GM18858 (cell line): ENCODE results near the gene WEE1.
"Not testable (repeated sequence)": the region's sequence is repeated elsewhere in the genome, so short reads cannot be mapped to it uniquely, and the experiment has no call there.

Source experiments
- ATAC-seq: cut with Tn5 transposase; IDR thresholded peaks from one replicate; pipeline ENCODE4 v1.9.1; 2021; ENCODE audit not compliant: unreplicated experiment

The WEE1 gene

DNA sequence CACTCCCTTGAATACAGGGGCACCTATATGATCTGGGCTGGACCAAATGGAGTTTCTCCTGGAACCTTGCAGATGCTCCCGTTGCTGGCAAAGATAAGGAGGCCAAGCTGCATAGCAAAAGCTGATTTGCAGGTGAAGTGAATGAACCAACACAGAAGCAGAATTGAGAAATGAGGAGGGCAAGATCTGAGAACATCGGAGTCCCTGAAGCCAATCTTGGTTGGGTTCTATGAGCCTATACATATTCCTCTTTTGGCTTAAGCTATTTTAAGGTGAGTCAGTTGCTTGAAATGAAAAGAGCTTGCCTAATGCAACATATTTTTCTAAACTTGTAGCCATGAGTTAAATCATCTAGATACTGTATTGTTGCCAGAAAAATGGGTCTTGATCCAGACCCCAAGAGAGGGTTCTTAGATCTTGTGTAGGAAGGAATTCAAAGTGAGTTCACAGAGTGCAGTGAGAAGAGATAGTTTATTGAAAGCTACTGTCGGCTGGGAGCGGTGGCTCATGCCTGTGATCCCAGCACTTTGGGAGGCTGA lies 23.5 kb downstream of the WEE1 start:
- ATAC-seq, result no peak

DNA sequence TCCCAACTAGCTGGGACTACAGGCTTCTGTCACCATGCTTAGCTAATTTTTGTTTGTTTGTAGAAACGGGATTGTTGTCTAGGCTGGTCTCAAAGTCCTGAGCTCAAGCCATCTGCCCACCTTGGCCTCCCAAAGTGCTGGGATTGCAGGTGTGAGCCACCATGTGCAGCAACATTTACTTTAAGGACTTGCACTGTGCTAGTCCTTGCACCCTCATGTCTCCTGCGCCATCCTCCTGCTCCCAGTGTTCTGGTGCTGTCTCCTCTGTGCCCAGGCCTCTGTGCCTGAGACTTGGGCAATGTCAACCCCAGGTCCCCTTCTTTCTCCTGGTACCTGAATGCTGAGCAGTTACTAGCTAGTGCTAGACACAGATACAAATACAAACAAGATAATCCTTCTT lies 26.7 kb downstream of the WEE1 start:
- ATAC-seq, result no peak

DNA sequence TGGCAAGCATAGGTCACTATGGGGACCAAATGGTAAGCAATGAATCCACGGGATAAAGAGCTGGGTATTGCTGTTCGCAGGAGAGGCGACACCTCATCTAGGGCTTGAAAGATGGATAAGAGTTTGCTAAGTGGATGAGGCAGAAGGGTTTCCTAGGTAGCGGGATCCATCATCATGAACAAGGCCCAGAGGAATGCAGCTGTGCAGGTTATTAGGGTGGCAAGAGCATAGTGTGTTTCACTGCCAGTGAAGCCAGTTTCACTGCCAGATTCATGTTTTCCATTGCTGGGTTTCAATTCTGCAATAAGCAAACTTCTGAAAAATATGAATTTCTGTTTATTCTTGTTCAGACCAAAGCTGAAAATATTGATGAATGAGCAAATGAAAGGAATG lies 27.2 kb downstream of the WEE1 start:
- ATAC-seq, result peak; percentile 35

DNA sequence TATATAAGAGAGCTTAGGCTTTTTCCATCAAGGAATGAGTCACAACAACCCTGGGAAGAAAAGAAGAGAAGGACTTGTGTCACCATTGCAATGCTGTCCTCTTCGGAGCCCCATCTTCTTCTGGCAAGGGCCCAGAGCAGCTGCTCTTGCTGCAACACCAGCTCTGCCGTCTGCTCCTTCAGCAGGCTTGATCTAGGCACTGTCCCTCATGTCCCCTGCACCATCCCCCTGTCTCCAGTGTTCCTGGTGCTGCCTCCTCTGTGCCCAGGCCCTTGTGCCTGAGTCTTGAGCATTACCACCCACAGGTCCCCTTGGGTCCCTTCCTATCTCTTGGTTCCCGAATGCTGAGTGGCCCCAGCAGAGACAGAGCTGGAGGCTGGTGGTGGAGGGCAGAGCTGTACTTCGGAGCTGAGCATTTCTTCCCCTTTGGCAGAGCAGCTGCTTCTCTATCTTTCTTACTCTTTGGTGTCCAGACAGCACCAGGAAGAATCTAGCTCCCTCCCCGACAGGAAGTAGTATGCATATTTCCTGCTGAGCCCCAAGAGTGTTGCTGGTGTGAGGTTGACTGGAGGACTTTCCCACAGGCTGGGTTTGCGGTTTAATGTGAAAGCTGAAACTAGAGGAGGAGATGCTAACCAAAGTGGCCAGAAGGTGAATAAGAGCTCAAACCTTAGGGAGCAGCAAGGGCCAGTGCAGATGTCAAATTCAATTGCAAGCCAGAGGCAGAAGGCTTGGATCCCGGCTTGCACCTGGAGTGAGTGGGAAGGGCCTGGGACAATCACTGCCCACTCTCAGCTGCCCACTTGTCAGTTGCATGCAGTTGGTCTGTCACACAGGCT lies 27.8 kb downstream of the WEE1 start:
- peak; percentile 62 for ATAC-seq

DNA sequence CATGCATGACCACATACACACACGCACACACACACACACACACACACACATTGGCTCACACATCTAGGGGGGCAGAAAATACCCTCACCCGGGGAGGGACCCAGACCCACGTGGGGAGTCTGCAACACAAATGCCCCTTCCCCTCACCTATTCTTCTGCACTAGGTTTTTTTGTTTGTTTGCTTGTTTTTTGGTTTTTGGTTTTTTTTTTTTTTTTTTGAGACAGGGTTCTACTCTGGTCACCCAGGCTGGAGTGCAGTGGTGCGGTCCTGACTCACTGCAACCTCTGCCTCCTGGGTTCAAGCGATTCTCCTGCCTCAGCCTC lies 28.4 kb downstream of the WEE1 start:
- no peak for ATAC-seq

DNA sequence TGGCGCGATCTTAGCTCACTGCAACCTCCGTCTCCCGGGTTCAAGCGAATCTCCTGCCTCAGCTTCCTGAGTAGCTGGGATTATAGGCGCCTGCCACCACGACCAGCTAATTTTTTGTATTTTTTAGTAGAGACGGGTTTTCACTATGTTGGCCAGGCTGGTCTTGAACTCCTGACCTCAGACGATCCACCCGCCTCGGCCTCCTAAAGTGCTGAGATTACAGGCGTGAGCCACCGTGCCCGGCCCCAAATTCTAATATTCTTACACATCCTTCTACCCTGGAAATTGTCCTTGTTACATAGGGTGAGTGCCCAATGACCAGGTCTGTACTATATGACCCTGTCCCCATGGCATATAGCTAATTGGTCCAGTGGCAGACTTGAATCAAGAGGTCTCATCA lies 29.7 kb downstream of the WEE1 start:
- not testable (repeated sequence) for ATAC-seq

DNA sequence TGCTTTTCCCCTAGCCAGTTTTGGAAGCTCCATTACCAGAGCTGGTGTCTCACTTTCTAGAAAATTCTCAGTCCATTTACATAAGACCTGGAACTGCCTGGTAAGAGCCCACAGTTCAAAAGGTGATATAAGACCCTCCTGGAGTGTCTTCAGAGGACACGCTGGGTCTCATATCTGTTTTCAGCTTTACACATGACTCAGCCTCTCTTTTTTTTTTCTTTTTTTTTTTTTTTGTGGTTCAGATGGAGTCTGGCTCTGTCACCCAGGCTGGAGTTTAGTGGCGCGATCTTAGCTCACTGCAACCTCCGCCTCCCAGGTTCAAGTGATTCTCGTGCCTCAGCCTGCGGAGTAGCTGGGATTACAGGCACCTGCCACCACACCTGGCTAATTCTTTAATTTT lies 30.7 kb downstream of the WEE1 start:
- ATAC-seq, result no peak

DNA sequence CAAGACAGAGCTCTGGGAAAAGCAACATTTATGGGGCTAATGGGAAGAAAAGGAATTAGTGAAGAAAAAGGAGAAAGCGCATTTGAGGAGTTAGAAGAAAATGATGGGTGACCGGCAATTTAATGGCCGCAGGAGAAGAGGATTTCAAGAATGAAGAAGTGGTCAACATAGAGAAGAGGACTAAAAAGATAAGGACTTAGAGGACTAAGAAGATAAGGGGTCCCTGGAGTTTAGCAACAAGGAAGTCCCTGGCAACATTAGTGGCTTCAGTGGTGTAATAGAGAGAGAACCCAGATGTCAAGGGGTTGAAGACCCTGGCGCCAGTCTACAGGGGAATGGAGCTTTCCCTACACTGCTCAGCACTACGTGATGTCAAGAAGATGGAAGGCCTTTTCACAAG lies 32.3 kb downstream of the WEE1 start:
- ATAC-seq, result no peak

DNA sequence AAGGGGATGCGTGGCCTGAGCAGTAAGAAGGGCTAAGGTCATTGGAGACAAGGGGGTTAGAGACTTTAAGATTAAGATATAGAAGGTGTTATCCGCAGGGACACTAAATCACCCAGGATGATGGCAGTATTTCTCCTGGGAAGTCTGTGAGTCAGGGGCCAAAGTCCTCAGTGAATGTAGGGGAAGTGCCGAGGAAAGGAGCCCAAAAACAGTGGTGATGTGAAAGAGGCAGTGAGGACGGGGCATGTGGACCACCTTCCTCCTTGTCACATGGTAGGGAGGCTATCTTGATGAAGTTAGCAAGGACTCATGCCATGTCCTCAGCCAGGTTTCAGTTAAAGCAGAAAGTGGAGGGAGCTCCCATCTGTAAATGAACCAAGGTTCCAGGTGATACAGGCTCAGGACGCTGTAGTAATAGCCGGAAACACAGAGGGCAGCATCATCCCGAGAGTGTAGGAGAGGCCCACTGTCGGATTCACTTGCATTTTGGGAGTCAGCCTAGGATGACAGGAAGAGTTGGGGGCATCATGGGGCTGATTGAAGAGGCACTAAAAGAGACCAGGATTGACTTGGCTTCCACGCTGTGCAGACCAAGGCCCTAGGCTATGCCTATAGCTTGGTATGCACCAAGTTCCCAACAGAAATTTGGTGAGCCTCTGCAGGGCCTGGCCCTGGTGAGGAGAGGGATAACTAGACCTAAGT lies 33.5 kb downstream of the WEE1 start:
- ATAC-seq, result no peak

DNA sequence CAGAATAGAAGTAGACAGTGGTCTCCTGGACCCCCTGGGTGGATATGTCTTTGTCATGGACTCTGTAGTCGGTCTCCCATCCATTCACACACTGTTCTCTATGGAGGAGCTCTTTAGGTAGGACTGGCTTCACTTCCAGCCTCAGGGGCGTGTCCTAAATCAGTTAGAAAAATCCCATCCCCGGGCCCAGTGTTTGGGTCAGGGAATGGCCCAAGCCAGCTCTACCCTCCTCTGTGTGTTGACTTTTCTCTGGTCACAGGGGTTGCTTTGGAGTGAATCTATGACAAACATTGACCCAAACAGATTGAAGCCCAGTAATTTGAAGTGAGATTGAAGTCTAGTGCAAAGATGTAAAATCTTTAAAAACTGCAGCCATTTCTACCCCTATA lies 34.0 kb downstream of the WEE1 start:
- no peak for ATAC-seq

DNA sequence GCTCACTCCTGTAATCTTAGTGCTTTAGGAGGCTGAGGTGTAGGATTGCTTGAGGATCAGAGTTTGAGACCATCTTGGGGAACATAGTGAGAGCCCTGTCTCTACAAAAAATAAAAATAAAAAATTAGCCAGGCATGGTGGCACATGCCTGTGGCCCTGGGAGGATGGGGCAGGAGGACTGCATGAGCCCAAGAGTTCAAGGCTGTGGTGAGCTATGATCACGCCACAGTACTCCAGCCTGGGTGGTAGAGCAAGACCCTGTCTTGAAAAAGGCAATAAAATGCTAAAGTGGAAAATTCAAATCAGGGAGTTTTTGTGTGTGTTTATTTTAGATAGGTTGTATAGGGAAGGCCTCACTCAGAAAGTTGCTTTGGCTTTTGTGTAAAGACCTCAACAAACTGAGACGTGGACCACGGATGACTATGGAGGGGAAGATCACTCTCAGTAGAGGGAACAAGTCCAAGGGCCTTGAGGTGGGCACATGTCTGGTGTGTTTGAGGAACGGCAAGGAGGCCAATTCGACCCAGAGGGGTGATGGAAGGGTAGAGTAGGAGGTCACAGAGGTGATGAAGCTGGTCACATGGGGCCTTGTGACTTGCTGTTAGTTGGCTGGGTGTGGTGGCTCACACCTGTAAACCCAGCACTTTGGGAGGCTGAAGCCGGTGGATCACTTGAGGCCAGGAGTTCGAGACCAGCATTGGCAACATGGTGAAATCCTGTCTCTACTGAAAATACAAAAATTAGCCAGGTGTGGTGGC lies 35.7 kb downstream of the WEE1 start:
- ATAC-seq, result no peak

DNA sequence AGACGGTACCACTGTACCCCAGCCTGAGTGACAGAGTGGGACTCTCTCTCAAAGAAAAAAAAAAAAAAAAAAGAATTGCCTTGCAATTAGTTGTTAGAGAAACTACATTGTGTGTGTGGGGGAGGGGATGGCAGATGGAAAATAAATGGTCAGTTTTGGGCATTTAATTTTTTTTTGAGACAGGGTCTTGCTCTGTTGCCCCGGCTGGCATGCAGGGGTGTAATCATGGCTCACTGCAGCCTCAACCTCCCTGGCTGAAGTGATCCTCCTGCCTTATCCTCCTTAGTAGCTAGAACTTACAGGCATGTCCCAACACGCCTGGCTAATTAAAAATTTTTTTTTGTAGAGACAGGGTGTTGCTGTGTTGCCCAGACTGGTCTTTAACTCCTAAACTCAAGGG lies 36.4 kb downstream of the WEE1 start:
- ATAC-seq, result no peak

DNA sequence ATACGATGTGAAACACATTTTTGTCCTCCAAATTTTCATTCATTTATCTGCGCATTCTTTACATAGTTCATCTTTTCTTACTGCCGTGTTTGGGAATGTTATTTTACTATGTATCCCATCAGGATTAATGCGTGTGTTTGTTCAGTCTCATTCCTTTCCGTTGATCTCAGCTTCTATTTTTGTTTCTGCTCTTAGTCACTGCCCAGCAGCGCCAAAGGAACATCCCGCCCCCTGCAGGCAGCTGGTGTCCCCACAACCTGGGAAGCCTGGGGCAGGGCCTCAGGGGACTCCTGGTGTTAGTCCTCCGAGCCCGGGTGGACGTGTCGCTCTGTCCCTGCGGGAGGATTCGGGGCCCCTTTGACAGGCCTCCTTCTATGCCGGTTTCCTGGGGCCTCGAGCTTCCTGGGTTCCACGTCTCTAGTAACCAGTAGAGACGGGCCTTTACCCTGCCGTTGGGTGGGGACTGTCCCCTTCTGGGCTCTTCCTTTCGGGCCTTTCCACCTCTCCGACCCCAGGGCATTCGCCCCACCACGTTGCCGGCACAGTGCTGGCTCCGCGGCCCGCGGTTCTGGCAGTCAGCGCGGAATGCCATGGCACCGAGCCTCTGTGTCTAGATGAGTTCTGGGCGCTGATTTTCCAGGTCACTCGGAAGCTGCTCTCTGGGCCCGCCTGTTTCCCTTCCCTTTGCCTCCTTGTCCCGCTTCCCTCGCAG lies 39.8 kb downstream of the WEE1 start:
- ATAC-seq, result peak; percentile 32

DNA sequence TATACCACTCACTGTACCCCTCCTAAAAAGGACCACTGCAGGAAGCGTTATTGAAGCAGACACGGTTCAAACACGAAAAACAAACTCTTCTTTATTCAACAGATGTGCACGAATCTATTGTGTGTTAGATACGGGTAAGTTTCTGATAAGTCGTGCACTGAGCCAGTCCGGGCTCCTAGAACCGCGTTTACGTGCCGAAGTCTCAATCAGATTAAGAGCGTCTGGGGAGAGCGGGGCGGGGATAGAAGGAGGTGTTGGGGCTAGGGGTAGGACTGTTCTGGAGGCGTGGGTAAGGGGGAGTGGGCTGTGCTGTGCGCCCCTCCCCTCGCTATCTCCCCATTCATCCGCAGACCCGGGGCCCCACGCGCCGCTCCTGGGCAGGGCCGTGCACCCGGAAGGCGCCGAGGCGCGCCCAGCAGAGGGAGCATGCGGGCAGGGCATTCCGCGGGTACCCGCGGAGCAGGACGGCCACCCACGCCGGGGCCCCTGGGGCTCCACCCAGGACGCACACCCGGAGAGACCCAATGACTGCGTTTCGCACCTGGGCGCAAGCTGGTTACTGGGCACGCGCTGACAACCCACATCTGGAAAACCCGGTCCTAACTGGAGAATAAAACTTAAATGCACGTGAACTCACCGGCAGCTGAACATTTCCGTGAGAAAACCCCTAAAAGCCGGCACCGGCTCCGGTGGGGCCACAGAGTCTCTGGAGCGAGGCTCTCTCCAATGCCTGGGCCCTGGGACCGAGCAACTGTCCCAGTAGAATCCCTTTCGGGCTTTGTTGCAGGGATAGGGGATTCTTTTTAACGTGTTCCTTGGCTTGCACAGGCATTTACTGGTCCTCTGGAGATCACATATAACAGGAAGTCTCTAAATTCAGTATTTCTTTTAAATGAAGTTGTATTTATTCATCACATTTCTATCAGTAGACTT lies 40.6 kb downstream of the WEE1 start:
- ATAC-seq, result peak; percentile 56

DNA sequence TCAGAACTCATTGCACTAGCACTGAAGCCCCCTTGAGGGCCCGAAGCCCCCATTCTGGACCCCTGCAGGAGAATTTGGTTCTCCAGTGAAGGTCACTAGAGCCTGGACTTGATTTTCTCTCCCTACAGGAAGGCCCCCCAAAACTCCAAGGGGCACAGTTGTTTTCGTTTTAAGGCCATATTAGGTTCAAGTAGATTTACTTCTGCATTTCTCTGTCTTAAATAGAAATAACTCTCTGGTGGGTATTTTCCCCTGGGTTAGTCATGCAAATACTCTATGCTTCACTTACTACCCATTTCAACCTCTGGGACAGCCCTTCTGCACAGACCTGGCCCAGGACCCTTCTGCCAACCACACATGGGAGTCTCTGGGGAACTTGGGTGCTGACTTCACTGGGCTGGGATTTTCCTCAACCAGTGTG lies 41.6 kb downstream of the WEE1 start:
- peak; percentile 51 for ATAC-seq

DNA sequence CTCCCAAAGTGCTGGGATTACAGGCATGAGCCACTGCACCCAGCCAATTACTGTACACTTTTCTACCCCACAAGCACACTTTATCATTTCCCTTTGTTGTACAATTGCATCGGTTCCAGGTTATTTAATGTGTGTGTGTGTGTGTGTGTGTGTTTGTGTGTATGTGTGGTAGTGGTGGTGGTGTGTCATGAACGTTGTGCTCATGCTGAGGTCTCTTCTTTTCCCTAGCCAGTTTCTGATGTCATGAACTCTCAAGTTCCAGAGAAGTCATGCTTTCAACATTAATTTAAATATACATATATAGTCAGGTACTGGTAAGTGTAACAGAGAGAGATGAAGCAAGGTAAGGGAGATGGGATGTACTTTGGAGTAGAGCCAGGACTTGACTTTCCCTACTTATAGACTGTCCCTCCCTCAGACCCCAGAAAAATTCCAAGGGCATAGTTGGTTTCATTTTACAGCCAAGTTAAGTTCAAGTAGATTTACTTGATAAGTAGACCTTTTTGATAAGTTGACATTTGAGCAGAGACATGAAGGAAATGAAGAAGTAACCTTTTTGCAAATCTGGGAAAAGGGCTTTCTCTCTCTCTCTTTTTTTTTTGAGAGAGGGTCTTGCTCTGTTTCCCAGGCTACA lies 42.7 kb downstream of the WEE1 start:
- no peak for ATAC-seq

DNA sequence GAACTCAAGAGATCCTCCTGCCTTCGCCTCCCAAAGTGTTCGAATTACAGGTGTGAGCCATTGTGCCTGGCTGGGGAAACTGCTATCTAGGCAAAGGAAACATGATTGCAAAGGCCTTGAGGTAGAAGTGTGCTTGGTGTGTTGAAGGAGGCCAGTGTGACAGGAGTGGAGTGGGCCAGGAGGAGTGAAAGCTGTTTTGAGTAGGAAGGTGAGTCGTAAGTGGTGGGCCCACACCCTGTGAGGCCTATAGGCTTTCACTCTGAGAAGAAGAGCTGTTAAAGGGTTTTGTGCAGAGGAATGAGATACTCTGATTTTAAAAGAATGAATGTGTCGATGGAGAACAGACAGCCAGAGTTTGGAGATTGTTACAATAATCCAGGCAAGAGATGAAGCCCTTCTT lies 43.4 kb downstream of the WEE1 start:
- no peak for ATAC-seq

DNA sequence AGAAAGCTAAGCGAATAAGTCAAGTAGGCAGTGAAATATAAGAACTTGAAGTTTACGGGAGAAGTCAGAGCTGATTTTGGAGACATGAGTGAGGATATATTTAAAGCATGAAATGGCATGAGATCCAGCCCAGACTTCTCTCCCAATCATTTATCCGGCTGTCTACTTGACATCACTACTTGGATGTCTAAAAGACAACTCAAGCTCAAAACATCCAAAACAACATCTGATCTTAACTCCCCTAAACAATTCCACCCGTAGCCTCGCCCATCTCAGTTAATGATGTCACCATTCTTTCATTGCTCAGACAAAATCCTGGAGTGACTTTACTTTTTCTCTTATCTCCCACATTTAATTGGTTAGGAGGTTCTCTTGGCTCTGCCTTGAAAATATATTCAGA lies 44.5 kb downstream of the WEE1 start:
- no peak for ATAC-seq

DNA sequence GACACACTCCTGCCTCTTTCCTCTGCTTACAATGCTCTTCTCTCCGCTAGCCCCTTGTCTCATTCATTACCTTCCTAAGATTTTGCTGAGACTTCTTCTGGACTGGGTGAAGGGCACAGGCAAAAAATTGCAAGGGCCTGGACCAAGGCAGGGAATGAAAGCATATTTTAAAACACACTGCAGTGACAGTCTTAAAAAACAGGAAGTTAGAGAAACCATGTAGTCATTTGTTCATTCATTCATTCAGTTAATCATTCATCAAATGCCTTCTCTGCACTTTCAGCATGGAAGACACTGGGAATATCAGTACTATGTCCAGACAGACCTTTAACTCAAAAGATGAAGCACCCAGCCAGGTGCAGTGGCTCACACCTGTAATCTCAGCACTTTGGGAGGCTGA lies 45.5 kb downstream of the WEE1 start:
- no peak for ATAC-seq

DNA sequence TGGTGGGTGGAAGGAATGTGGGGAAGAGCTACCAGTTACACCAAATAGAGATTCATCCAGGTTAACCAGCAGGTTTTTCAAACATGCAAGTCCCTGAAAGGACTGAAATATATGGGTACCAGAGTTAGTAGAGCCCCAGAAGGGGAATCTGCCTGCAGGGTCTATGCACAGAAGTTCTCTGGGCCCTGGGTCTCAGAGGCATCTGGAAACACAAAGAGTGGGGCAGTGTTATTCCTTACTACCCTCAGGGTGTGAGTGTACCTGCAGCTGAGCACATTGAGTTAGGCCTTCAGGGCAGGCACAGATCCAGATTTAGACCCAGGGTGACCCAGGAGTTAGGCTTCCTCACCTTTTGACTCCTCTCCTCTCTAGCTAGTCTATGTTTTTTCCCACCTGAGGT lies 46.5 kb downstream of the WEE1 start:
- ATAC-seq, result no peak
